ENCODE measurements around the gene CEND1. TPM values are rescaled to one million over a fixed set of nuclear protein-coding genes. Genes with fewer than 3 reads are reported as not detected.

The CEND1 gene
- total and polyA plus RNA-seq, 3 donors from 2014 or later: 0.50 to 2.1 (median 1.0) TPM

- H3K36me3 ChIP-seq (ENCODE audit: low read depth, missing control alignments): no peaks in the 10 kb centered on the region
- WGBS, 2 donors: 75 to 86% methylated on average over 16 to 18 of the region's 18 CpGs
Measured at GRCh38 chr11:764322-765024, 25.4 kb downstream of the CEND1 start.

DNA sequence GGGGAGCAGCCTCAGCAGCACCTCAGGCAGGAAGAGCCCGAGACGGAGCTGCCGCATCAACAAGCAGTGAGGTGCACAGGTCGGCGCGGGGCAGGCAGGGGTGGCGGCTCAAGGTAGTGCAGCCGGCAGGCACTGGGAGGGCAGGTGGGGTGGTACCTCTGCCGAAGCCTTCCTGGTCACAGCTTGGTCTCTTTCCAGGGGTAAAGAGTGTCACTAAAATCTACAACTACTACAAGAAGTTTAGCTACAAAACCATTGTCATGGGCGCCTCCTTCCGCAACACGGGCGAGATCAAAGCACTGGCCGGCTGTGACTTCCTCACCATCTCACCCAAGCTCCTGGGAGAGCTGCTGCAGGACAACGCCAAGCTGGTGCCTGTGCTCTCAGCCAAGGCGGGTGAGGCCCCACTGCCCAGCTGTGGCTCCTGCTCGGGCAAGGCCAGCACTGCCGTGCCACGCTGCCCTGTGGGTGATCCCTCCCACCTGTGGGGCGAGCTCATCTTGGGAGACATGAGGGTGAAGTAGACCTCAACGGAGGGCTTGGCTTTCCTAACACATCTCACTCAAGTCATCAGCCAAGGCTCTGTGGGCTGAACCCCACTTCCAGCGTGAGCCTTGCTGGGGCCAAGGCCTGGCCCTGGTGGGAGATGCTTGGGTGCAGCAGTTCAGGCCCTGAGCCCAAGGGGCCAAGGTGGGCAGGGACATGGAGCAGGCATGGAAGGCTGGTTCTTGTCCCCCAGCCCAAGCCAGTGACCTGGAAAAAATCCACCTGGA lies 26.2 kb downstream of the CEND1 start:
- intact Hi-C loops (cut with DNase I; ENCODE audit: low total_unique reads): no loop called here
- no peaks in the 10 kb centered on the region for H3K27me3 ChIP-seq

More at GRCh38 chr11:764322-765024, 25.4 kb downstream of the CEND1 start:
- H3K27me3 ChIP-seq: no peaks in the 10 kb centered on the region
- intact Hi-C loops (cut with DNase I; ENCODE audit: low total_unique reads): no loop called here
- TF ChIP-seq, protein P1, sequence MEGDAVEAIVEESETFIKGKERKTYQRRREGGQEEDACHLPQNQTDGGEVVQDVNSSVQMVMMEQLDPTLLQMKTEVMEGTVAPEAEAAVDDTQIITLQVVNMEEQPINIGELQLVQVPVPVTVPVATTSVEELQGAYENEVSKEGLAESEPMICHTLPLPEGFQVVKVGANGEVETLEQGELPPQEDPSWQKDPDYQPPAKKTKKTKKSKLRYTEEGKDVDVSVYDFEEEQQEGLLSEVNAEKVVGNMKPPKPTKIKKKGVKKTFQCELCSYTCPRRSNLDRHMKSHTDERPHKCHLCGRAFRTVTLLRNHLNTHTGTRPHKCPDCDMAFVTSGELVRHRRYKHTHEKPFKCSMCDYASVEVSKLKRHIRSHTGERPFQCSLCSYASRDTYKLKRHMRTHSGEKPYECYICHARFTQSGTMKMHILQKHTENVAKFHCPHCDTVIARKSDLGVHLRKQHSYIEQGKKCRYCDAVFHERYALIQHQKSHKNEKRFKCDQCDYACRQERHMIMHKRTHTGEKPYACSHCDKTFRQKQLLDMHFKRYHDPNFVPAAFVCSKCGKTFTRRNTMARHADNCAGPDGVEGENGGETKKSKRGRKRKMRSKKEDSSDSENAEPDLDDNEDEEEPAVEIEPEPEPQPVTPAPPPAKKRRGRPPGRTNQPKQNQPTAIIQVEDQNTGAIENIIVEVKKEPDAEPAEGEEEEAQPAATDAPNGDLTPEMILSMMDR (IDR thresholded peaks at IDR 0.05): no peak
- TF ChIP-seq POLR2A (IDR thresholded peaks at IDR 0.05): no peak
- H3K4me1 ChIP-seq: no peaks in the 10 kb centered on the region
- H3K27ac ChIP-seq: no peak overlapping the region
- no peaks in the 10 kb centered on the region for H3K9me3 ChIP-seq
- DNase-seq: no peak
- H3K4me3 ChIP-seq: no peak overlapping the region

DNA sequence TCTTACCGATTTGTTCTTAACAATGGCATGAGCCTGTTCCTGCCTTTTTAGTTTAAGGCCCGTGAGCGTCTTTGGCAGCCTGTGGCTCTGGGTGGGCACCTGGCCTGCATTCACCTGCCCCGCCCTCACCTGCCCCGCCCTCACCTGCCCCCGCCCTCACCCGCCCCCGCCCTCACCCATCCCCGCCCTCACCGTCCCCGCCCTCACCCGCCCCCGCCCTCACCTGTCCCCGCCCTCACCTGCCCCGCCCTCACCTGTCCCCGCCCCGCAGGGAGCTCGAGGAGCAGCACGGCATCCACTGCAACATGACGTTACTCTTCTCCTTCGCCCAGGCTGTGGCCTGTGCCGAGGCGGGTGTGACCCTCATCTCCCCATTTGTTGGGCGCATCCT lies 26.8 kb downstream of the CEND1 start:
- intact Hi-C loops (cut with DNase I; ENCODE audit: low total_unique reads): no loop called here
- DNase-seq: no peak
- H3K4me1 ChIP-seq: no peaks in the 10 kb centered on the region
- no peaks in the 10 kb centered on the region for H3K27me3 ChIP-seq
- H3K36me3 ChIP-seq (ENCODE audit: low read depth, missing control alignments): no peaks in the 10 kb centered on the region
- no peak overlapping the region for H3K27ac ChIP-seq
- no peaks in the 10 kb centered on the region for H3K9me3 ChIP-seq
- TF ChIP-seq, protein P1 (IDR thresholded peaks at IDR 0.05): no peak
- no peak for TF ChIP-seq POLR2A (IDR thresholded peaks at IDR 0.05)
- no peak overlapping the region for H3K4me3 ChIP-seq
- WGBS, 2 donors: 69 to 76% methylated on average over 17 to 19 of the region's 24 CpGs

More for the DNA sequence above, 26.2 kb downstream of the CEND1 start:
- no peaks in the 10 kb centered on the region for H3K36me3 ChIP-seq (ENCODE audit: low read depth, missing control alignments)
- H3K27ac ChIP-seq: no peak overlapping the region
- TF ChIP-seq, protein P1 (IDR thresholded peaks at IDR 0.05): no peak
- TF ChIP-seq POLR2A (IDR thresholded peaks at IDR 0.05): no peak
- no peaks in the 10 kb centered on the region for H3K4me1 ChIP-seq
- 71 to 90% methylated on average over 17 to 22 of the region's 22 CpGs for WGBS, 2 donors
- H3K4me3 ChIP-seq: no peak overlapping the region
- no peaks in the 10 kb centered on the region for H3K9me3 ChIP-seq
- no peak for DNase-seq

GRCh38 chr11:762421-763072 lies 27.3 kb downstream of the CEND1 start:
- WGBS, 2 donors: 67 to 70% methylated on average over 7 to 10 of the region's 10 CpGs
- no peak overlapping the region for H3K27ac ChIP-seq
- no peaks in the 10 kb centered on the region for H3K36me3 ChIP-seq (ENCODE audit: low read depth, missing control alignments)
- no peaks in the 10 kb centered on the region for H3K27me3 ChIP-seq
- DNase-seq: no peak
- H3K4me1 ChIP-seq: no peaks in the 10 kb centered on the region
- no peak overlapping the region for H3K4me3 ChIP-seq
- intact Hi-C loops (cut with DNase I; ENCODE audit: low total_unique reads): no loop called here
- TF ChIP-seq, protein P1 (IDR thresholded peaks at IDR 0.05): no peak
- no peak for TF ChIP-seq POLR2A (IDR thresholded peaks at IDR 0.05)
- H3K9me3 ChIP-seq: no peaks in the 10 kb centered on the region

Measured in testis (tissue), 3 donors.